Vagina (tissue), 2 donors: Measurements from ENCODE around the gene MARCHF3.

Experiments used
- POLR2A ChIP-seq, 2 donors: fragments of 450-650 bp; IDR thresholded peaks; one replicate each; pipeline ENCODE4 v1.6.1; 2017; ENCODE audit warnings: antibody characterized with exemption in 2 of 2, mild to moderate bottlenecking in 2 of 2, moderate library complexity in 2 of 2
- TF ChIP-seq, protein P1 (sequence below), 3 experiments: fragments of 450-650 bp in 2 of 3; fragments of 200-600 bp in 1 of 3; sonication (generic) in 1 of 3; IDR thresholded peaks; one replicate each; pipeline ENCODE4 v1.5.1; 2017 to 2019; ENCODE audit warnings: antibody characterized with exemption in 3 of 3, mild to moderate bottlenecking in 2 of 3, moderate library complexity in 2 of 3

DNA sequence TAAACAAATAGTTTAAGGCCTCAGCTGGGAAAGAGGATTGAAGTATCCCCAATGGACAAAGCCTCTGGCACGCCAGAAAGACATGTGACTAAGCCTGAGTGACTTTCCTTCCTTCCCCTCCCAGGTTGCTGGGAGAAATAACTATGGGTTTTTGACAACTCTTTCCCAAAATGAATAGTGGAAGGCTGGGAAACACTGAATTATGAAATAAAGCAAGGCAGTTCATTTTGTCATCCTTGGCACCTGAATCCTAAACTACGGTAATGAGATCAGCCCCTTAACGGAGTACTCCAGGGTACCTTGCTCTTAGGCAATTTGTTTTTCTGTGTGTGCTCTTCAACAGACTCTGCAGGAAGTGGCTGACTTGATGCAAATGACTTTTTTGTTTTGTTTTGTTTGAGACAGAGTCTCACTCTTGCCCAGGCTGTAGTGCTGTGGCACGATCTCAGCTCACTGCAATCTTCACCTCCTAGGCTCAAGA is 178.2 kb downstream of the MARCHF3 start:
- no peak for TF ChIP-seq POLR2A (IDR thresholded peaks at IDR 0.05)
- TF ChIP-seq, protein P1, sequence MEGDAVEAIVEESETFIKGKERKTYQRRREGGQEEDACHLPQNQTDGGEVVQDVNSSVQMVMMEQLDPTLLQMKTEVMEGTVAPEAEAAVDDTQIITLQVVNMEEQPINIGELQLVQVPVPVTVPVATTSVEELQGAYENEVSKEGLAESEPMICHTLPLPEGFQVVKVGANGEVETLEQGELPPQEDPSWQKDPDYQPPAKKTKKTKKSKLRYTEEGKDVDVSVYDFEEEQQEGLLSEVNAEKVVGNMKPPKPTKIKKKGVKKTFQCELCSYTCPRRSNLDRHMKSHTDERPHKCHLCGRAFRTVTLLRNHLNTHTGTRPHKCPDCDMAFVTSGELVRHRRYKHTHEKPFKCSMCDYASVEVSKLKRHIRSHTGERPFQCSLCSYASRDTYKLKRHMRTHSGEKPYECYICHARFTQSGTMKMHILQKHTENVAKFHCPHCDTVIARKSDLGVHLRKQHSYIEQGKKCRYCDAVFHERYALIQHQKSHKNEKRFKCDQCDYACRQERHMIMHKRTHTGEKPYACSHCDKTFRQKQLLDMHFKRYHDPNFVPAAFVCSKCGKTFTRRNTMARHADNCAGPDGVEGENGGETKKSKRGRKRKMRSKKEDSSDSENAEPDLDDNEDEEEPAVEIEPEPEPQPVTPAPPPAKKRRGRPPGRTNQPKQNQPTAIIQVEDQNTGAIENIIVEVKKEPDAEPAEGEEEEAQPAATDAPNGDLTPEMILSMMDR (IDR thresholded peaks at IDR 0.05), result no peak
